ENCODE results near the gene OCA2.

DNA sequence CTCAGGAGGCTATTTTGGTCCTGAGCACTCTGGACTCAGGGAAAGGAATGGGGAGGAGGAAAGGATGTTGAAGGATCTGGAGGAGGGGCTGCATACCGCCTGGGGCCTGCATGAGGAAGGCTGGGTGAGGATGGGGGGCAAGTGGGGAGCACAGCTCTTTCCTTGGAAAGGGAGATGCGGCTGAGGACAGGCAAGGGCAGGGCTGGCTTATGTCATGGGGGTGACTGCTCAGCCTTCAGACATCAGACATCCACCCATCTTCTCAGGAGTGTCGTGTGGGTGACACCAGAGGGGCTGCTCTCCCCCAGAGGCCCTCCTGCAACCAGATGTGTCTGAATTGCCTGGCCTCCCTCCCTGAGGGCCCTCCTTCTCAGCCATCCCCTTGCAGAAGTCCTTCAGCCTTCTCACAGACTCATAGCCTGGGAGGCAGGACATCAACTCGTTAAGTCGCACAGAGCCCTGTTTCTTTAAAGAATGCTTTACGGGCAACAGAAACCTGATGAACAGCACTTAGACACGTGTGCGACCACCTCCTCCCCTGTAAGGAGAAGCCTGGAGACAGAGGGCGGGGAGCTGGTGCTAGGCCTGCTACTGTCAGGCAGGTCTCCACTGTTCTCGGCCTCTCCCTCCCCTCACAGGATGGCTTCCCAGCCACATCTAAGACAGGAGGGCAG lies 252.3 kb downstream of the OCA2 start:
- TF ChIP-seq EZH2 (IDR thresholded peaks at IDR 0.05; ENCODE audit: borderline replicate concordance, insufficient read depth, low read length, poor library complexity, severe bottlenecking) (no peak), EP300 (conservative IDR thresholded peaks at IDR 0.05; ENCODE audit: poor library complexity, severe bottlenecking) (no peak), POLR2AphosphoS5 (IDR thresholded peaks at IDR 0.05) (no peak), SMC3 (conservative IDR thresholded peaks at IDR 0.05; ENCODE audit: poor library complexity) (no peak), TAF1 (IDR thresholded peaks at IDR 0.05; ENCODE audit: low read depth) (no peak)
- TF ChIP-seq, protein P1, sequence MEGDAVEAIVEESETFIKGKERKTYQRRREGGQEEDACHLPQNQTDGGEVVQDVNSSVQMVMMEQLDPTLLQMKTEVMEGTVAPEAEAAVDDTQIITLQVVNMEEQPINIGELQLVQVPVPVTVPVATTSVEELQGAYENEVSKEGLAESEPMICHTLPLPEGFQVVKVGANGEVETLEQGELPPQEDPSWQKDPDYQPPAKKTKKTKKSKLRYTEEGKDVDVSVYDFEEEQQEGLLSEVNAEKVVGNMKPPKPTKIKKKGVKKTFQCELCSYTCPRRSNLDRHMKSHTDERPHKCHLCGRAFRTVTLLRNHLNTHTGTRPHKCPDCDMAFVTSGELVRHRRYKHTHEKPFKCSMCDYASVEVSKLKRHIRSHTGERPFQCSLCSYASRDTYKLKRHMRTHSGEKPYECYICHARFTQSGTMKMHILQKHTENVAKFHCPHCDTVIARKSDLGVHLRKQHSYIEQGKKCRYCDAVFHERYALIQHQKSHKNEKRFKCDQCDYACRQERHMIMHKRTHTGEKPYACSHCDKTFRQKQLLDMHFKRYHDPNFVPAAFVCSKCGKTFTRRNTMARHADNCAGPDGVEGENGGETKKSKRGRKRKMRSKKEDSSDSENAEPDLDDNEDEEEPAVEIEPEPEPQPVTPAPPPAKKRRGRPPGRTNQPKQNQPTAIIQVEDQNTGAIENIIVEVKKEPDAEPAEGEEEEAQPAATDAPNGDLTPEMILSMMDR (IDR thresholded peaks at IDR 0.05; ENCODE audit: poor library complexity, severe bottlenecking) = no peak
- TF ChIP-seq, protein P2, sequence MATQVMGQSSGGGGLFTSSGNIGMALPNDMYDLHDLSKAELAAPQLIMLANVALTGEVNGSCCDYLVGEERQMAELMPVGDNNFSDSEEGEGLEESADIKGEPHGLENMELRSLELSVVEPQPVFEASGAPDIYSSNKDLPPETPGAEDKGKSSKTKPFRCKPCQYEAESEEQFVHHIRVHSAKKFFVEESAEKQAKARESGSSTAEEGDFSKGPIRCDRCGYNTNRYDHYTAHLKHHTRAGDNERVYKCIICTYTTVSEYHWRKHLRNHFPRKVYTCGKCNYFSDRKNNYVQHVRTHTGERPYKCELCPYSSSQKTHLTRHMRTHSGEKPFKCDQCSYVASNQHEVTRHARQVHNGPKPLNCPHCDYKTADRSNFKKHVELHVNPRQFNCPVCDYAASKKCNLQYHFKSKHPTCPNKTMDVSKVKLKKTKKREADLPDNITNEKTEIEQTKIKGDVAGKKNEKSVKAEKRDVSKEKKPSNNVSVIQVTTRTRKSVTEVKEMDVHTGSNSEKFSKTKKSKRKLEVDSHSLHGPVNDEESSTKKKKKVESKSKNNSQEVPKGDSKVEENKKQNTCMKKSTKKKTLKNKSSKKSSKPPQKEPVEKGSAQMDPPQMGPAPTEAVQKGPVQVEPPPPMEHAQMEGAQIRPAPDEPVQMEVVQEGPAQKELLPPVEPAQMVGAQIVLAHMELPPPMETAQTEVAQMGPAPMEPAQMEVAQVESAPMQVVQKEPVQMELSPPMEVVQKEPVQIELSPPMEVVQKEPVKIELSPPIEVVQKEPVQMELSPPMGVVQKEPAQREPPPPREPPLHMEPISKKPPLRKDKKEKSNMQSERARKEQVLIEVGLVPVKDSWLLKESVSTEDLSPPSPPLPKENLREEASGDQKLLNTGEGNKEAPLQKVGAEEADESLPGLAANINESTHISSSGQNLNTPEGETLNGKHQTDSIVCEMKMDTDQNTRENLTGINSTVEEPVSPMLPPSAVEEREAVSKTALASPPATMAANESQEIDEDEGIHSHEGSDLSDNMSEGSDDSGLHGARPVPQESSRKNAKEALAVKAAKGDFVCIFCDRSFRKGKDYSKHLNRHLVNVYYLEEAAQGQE (IDR thresholded peaks at IDR 0.05; ENCODE audit: borderline replicate concordance) = peak; percentile 21

All from neural cell (in vitro differentiated cells).